HG03571 (cell line): ENCODE data around the gene C4B.
"Not testable (repeated sequence)": the region's sequence is repeated elsewhere in the genome, so short reads cannot be mapped to it uniquely, and the experiment has no call there.

Experiments
- ATAC-seq: cut with Tn5 transposase; IDR thresholded peaks from one replicate; pipeline ENCODE4 v1.9.1; 2021; ENCODE audit not compliant: unreplicated experiment

The C4B gene

GRCh38 chr6:31980998-31981397 is 33.6 kb upstream of the C4B start:
- ATAC-seq: not testable (repeated sequence)

- not testable (repeated sequence) for ATAC-seq
Measured at GRCh38 chr6:31981744-31982143, 32.9 kb upstream of the C4B start, which contains the start of gene C4A. Gene C4A (plus strand): TSS chr6:31982057. CDS start chr6:31982108, 51 bp downstream.

- ATAC-seq: not testable (repeated sequence)
Measured at GRCh38 chr6:31989363-31989762, 25.2 kb upstream of the C4B start.

- not testable (repeated sequence) for ATAC-seq
Measured at GRCh38 chr6:31994421-31994820, 20.2 kb upstream of the C4B start.

- not testable (repeated sequence) for ATAC-seq
Measured at GRCh38 chr6:31996385-31996784, 18.2 kb upstream of the C4B start.

GRCh38 chr6:32002546-32003268 is 11.9 kb upstream of the C4B start:
- ATAC-seq: not testable (repeated sequence)

GRCh38 chr6:32003301-32003700 is 11.3 kb upstream of the C4B start:
- ATAC-seq: not testable (repeated sequence)

- not testable (repeated sequence) for ATAC-seq
Measured at GRCh38 chr6:32004393-32004792, 10.2 kb upstream of the C4B start.

- ATAC-seq: not testable (repeated sequence)
Measured at GRCh38 chr6:32004864-32005537, 9.6 kb upstream of the C4B start.

GRCh38 chr6:32005538-32005880 is 9.1 kb upstream of the C4B start:
- not testable (repeated sequence) for ATAC-seq

GRCh38 chr6:32005991-32006529 is 8.5 kb upstream of the C4B start:
- not testable (repeated sequence) for ATAC-seq

- not testable (repeated sequence) for ATAC-seq
Measured at GRCh38 chr6:32007086-32007485, 7.5 kb upstream of the C4B start.

- not testable (repeated sequence) for ATAC-seq
Measured at GRCh38 chr6:32008037-32008436, 6.6 kb upstream of the C4B start.

- ATAC-seq: not testable (repeated sequence)
Measured at GRCh38 chr6:32008616-32009015, 6.0 kb upstream of the C4B start.

- ATAC-seq: not testable (repeated sequence)
Measured at GRCh38 chr6:32009537-32009936, 5.1 kb upstream of the C4B start.

- not testable (repeated sequence) for ATAC-seq
Measured at GRCh38 chr6:32010856-32011530, 3.6 kb upstream of the C4B start.

- ATAC-seq: not testable (repeated sequence)
Measured at GRCh38 chr6:32012941-32013617, 1.5 kb upstream of the C4B start.

GRCh38 chr6:32013738-32014137 is 857 bp upstream of the C4B start:
- ATAC-seq: not testable (repeated sequence)

GRCh38 chr6:32022100-32022499 is 7.5 kb downstream of the C4B start:
- not testable (repeated sequence) for ATAC-seq

- not testable (repeated sequence) for ATAC-seq
Measured at GRCh38 chr6:32028631-32029030, 14.0 kb downstream of the C4B start.

GRCh38 chr6:32029553-32029952 is 15.0 kb downstream of the C4B start:
- not testable (repeated sequence) for ATAC-seq
